ENCODE measurements around the gene ABCC1.

The ABCC1 gene

DNA sequence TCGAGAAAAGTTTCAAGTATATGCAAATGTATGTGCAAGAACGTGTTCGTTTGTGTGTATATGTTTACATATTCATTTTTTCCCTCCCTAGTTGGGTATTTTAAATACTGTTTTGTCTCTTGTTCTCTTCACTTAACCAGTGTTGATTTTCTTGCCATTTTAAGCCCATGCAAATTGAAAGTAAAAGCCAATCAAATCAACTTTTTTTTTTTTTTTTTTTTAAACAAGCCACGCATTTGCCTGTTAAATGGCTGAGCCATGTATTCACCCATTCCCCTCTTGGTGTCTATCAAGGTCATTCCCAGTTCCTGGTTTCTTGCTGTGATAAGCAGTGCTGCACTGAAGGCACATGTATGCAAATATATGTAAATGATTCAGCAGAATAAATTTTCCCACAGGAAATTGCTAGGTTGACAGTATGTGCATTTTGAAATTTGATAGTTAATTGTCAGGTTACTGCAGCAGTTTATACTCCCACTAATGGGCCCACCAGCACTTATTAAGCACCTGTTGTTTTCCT is 12.2 kb downstream of the ABCC1 start:
- TF ChIP-seq, protein P1, sequence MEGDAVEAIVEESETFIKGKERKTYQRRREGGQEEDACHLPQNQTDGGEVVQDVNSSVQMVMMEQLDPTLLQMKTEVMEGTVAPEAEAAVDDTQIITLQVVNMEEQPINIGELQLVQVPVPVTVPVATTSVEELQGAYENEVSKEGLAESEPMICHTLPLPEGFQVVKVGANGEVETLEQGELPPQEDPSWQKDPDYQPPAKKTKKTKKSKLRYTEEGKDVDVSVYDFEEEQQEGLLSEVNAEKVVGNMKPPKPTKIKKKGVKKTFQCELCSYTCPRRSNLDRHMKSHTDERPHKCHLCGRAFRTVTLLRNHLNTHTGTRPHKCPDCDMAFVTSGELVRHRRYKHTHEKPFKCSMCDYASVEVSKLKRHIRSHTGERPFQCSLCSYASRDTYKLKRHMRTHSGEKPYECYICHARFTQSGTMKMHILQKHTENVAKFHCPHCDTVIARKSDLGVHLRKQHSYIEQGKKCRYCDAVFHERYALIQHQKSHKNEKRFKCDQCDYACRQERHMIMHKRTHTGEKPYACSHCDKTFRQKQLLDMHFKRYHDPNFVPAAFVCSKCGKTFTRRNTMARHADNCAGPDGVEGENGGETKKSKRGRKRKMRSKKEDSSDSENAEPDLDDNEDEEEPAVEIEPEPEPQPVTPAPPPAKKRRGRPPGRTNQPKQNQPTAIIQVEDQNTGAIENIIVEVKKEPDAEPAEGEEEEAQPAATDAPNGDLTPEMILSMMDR (IDR thresholded peaks at IDR 0.05; ENCODE audit: extremely low read depth, missing control alignments), result no peak
- no peak for DNase-seq (ENCODE audit: low spot score)

DNA sequence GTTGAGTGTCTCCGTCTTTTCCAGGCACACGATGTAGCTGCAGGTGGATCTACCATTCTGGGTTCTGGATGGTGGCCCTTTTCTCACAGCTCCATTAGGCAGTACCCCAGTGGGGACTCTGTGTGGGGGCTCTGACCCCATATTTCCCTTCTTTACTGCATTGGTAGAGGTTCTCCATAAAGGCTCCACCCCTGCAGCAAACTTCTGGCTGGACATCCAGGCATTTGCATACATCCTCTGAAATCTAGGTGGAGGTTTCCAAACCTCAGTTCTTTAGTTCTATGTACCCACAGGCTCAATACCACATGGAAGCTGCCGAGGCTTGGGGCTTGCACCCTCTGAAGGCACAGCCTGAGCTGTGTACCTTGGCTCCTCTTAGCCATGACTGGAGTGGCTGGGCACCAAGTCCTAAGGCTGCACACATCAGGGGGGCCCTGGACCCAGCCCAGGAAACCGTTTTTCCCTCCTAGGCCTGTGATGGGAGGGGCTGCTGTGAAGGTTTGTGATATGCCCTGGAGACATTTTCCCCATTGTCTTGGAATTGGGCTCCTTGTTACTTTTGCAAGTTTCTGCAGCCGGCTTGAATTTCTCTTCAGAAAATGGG is 14.0 kb downstream of the ABCC1 start:
- TF ChIP-seq, protein P1 (IDR thresholded peaks at IDR 0.05; ENCODE audit: extremely low read depth, missing control alignments), result no peak
- DNase-seq (ENCODE audit: low spot score), result no peak

DNA sequence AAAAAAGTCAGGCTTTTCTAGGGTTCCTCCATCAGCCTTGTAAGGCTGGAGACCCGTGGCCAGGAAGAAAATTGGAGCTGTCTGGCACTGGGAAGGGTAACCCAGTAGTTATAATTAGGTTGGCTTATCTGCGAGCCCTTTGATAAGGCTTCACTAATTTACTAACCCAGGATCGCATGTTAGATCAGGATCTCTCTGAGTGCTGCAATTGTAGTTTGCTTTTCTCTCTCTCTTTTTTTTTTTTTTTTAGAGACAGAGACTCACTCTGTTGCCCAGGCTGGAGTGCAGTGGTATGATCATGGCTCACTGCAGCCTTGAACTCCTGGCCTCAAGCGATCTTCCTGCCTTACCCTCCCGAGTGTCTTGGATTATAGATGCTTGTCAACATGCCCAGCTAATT is 17.0 kb downstream of the ABCC1 start:
- DNase-seq (ENCODE audit: low spot score), result no peak
- TF ChIP-seq, protein P1 (IDR thresholded peaks at IDR 0.05; ENCODE audit: extremely low read depth, missing control alignments), result no peak

DNA sequence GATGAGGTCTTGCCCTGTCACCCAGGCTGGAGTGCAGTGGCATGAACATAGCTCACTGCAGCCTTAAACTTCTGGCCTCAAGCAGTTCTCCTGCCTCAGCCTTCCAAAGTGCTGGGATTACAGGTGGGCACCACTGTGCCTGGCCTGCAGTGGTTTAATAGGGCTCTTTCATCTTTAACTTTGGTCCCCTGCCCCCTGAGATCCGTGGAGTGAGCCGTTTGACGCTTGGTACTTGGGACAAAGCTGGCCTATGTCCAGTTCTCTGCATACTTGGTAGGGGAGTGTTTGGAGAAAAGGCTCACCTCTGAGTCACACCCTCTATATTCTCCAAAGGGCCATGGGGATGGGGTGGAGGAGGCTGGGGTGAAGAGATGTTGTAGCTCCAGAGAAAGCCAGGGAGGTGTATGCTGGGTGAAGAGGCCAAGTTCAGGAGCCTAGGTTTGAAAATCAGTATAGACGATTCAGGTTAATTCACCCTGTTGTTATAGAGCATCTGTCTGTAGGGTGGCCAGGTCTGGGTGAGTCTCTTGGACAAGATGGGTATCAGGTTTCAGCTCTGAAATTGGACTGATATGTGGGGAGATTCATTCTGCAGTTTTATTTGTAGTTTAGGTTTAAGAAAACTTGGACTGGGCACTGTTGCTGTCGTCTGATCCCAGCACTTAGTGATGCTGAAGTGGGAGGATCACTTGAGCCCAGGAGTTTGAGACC is 17.6 kb downstream of the ABCC1 start:
- TF ChIP-seq, protein P1 (IDR thresholded peaks at IDR 0.05; ENCODE audit: extremely low read depth, missing control alignments), result no peak
- no peak for DNase-seq (ENCODE audit: low spot score)

DNA sequence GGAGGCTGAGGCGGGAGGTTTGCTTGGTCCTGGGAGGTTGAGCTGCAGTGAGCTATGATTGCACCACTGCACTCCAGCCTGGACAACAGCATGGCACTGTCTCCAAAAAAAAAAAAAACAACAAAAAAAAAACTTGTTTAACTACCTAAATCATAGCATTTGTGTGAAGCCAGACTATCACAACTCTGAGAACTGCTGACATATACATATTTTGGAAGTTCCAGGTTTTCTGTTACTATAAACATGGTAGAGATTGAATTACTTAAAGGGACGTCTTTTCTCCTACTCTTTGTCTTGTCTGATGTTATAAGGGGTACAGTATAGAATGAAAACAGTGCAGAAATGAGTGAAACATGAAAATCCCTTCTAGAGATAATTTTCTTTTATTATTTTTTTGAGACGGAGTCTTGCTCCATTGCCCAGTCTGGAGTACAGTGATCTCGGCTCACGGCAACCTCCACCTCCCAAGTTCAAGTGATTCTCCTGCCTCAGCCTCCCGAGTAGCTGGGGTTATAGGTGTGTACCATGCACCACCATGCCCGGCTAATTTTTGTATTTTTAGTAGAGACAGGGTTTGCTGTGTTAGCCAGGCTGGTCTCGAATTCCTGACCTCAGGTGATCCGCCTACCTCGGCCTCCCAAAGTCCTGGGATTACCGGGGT is 18.4 kb downstream of the ABCC1 start:
- TF ChIP-seq, protein P1 (IDR thresholded peaks at IDR 0.05; ENCODE audit: extremely low read depth, missing control alignments), result no peak
- DNase-seq (ENCODE audit: low spot score), result no peak

DNA sequence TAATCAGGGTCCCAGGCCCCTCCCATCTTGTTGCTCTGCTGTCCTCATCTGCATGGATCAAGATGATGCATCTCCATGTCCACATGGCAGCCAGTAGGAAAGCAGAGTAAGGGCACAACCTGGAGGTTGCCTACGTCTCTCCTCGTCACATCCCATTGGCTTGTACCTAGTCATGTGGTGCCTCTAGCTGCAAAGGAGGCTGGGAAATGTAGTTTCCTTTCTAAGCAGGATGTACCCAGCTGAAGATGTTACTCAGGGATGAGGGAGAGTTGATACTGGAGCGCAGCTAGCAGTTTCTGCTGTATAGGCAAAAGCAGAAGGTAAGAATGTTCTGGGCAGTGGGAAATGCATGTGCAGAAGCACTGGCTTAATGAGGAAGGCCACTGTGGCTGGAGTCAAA is 20.8 kb downstream of the ABCC1 start:
- DNase-seq (ENCODE audit: low spot score), result no peak

More for the DNA sequence above, 20.8 kb downstream of the ABCC1 start:
- TF ChIP-seq, protein P1 (IDR thresholded peaks at IDR 0.05; ENCODE audit: extremely low read depth, missing control alignments), result no peak
